Endodermal cell (in vitro differentiated cells): Measurements from ENCODE around the gene INTS11. TPM values are rescaled to one million over a fixed set of nuclear protein-coding genes. Genes with fewer than 3 reads are reported as not detected.

Experiments used
- DNase-seq: peaks from one replicate; pipeline ENCODE4 v3.0.0-alpha.2; 2017
- H3K27ac ChIP-seq: 2 replicates; pipeline ENCODE4 v1.5.1; 2013; ENCODE audit warnings: mild to moderate bottlenecking, low read depth, low read length, moderate library complexity
- H3K27me3 ChIP-seq: 2 replicates; pipeline ENCODE4 v1.6.1; 2013; ENCODE audit warnings: mild to moderate bottlenecking, low read length, moderate library complexity; ENCODE audit not compliant: insufficient read depth, control insufficient read depth, poor library complexity, severe bottlenecking
- H3K36me3 ChIP-seq: 2 replicates; pipeline ENCODE4 v1.7.0; 2013; ENCODE audit warnings: mild to moderate bottlenecking, low read length, moderate library complexity; ENCODE audit not compliant: control insufficient read depth, insufficient read depth
- H3K4me1 ChIP-seq: one replicate; pipeline ENCODE4 v1.7.0; 2013; ENCODE audit warnings: low read length; ENCODE audit not compliant: control insufficient read depth, insufficient read depth
- H3K4me3 ChIP-seq: 2 replicates; pipeline ENCODE4 v1.5.1; 2013; ENCODE audit warnings: mild to moderate bottlenecking, low read length, moderate library complexity
- H3K9ac ChIP-seq: 2 replicates; pipeline ENCODE4 v1.6.1; 2013; ENCODE audit warnings: mild to moderate bottlenecking, low read length, moderate library complexity; ENCODE audit not compliant: poor library complexity, severe bottlenecking; ENCODE audit errors: extremely low read depth
- H3K9me3 ChIP-seq: 2 replicates; pipeline ENCODE4 v1.6.1; 2013; ENCODE audit warnings: mild to moderate bottlenecking, low read length, moderate library complexity; ENCODE audit not compliant: control insufficient read depth
- H3K27ac Mint-ChIP-seq: 2 replicates; pipeline ENCODE4 v1.8.0; 2020; ENCODE audit warnings: mixed read lengths
- H3K27me3 Mint-ChIP-seq: 2 replicates; pipeline ENCODE4 v1.8.0; 2021; ENCODE audit warnings: mild to moderate bottlenecking, mixed read lengths; ENCODE audit not compliant: insufficient read depth
- H3K36me3 Mint-ChIP-seq: 2 replicates; pipeline ENCODE4 v1.8.0; 2020; ENCODE audit warnings: low read depth, mixed read lengths
- H3K4me1 Mint-ChIP-seq: 2 replicates; pipeline ENCODE4 v1.8.0; 2020; ENCODE audit warnings: mixed read lengths
- H3K4me3 Mint-ChIP-seq: 2 replicates; pipeline ENCODE4 v1.8.0; 2020; ENCODE audit warnings: mild to moderate bottlenecking, moderate library complexity, mixed read lengths
- H3K9me3 Mint-ChIP-seq: 2 replicates; pipeline ENCODE4 v1.8.0; 2020; ENCODE audit warnings: mild to moderate bottlenecking, mixed read lengths
- WGBS, 2 experiments: methylation state at CpG; one replicate each; pipeline versions ENCODE4 v1.1.5 to v1.1.7; 2013; ENCODE audit warnings: missing lambda C conversion rate in 2 of 2, mixed read lengths in 1 of 2; ENCODE audit not compliant: insufficient coverage in 1 of 2, insufficient read length in 1 of 2; 5-methylcytosine and 5-hydroxymethylcytosine counted together
- total RNA-seq, 2 donors: library from RNA; stranded (reverse); fragmentation: NEBNext Ultra II Directional in 1 of 2; extraction: Animal tissue kit (Norgen Biotek cat#: 25700) in 1 of 2; gene quantifications; 2 replicates in 1 of 2; 3 replicates in 1 of 2; pipeline ENCODE4 v1.2.1, GENCODE V29; 2021
- TF ChIP-seq, protein P1 (sequence below): fragments of 200-600 bp; sonication (generic); conservative IDR thresholded peaks from 2 replicates; pipeline ENCODE4 v1.5.0; 2021; ENCODE audit warnings: antibody characterized with exemption, mild to moderate bottlenecking

The INTS11 gene
- total RNA-seq, 2 donors from 2014 or later = 146 to 153 TPM

- Mint-ChIP-seq H3K4me1 (no peaks in the 10 kb centered on the region), H3K36me3 (no peaks in the 10 kb centered on the region), H3K27ac (no peak overlapping the region), H3K27me3 (no peaks in the 10 kb centered on the region), H3K9me3 (no peaks in the 10 kb centered on the region), H3K4me3 (no peak overlapping the region)
- no peak for DNase-seq
- Histone ChIP-seq H3K36me3 (no peaks in the 10 kb centered on the region), H3K27me3 (no peaks in the 10 kb centered on the region), H3K27ac (no peak overlapping the region), H3K4me1 (no peaks in the 10 kb centered on the region), H3K9me3 (no peaks in the 10 kb centered on the region), H3K9ac (no peak overlapping the region), H3K4me3 (no peak overlapping the region)
- 87 to 89% methylated on average over 14 to 26 of the region's 26 CpGs for WGBS, 2 experiments
- TF ChIP-seq, protein P1, sequence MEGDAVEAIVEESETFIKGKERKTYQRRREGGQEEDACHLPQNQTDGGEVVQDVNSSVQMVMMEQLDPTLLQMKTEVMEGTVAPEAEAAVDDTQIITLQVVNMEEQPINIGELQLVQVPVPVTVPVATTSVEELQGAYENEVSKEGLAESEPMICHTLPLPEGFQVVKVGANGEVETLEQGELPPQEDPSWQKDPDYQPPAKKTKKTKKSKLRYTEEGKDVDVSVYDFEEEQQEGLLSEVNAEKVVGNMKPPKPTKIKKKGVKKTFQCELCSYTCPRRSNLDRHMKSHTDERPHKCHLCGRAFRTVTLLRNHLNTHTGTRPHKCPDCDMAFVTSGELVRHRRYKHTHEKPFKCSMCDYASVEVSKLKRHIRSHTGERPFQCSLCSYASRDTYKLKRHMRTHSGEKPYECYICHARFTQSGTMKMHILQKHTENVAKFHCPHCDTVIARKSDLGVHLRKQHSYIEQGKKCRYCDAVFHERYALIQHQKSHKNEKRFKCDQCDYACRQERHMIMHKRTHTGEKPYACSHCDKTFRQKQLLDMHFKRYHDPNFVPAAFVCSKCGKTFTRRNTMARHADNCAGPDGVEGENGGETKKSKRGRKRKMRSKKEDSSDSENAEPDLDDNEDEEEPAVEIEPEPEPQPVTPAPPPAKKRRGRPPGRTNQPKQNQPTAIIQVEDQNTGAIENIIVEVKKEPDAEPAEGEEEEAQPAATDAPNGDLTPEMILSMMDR = no peak
Measured at GRCh38 chr1:1281533-1282321, 42.7 kb downstream of the INTS11 start.

DNA sequence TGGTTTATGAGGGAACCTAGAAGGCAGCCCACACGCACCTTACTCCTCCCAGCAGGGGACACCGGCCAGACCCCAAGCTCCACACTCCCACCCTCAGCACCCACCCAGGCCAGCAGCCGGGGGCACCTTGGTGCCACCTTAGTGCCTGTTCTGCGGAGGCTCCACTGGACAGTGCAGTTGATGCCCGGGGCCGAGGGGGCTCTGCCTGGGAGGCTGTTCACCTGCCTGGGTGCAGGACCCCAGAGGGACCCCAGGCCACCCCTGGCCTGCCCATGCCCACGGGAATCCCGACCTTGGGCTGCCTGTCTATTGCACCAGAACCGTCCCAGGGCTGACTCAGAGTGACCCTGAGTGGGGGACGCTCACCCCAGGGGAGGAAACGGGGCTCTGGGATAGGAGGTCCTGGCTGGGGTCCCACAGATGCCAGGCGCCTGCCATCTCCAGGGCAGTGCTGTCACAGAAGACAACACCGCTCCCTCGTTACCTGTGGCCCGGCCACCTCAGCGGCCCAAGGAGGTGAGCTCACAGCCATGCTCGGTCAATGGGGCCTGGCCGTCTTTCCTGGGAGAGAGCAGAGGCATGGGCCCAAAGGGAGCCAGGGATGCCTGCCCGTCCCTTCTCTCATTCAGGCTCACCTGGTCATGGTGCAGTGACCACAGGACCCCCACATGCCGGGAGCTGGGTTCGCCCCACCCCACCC lies 43.5 kb downstream of the INTS11 start:
- Mint-ChIP-seq H3K27ac (no peak overlapping the region), H3K9me3 (no peaks in the 10 kb centered on the region), H3K27me3 (no peaks in the 10 kb centered on the region), H3K36me3 (no peaks in the 10 kb centered on the region), H3K4me1 (no peaks in the 10 kb centered on the region), H3K4me3 (no peak overlapping the region)
- no peaks in the 10 kb centered on the region for H3K36me3 ChIP-seq
- WGBS, 2 experiments = 88 to 91% methylated on average over 15 to 21 of the region's 21 CpGs
- no peaks in the 10 kb centered on the region for H3K9me3 ChIP-seq
- no peaks in the 10 kb centered on the region for H3K27me3 ChIP-seq
- no peak overlapping the region for H3K9ac ChIP-seq
- H3K27ac ChIP-seq = no peak overlapping the region
- DNase-seq = no peak
- no peak overlapping the region for H3K4me3 ChIP-seq
- TF ChIP-seq, protein P1 = no peak
- no peaks in the 10 kb centered on the region for H3K4me1 ChIP-seq

GRCh38 chr1:1279028-1279427 lies 45.4 kb downstream of the INTS11 start:
- DNase-seq = no peak
- no peaks in the 10 kb centered on the region for H3K36me3 Mint-ChIP-seq
- WGBS, 2 experiments = 94 to 97% methylated on average over 8 to 16 of the region's 17 CpGs
- peaks cover 3% of the 10 kb centered on the region for H3K27me3 Mint-ChIP-seq
- Histone ChIP-seq H3K9ac (no peak overlapping the region), H3K27ac (no peak overlapping the region), H3K27me3 (no peaks in the 10 kb centered on the region), H3K36me3 (no peaks in the 10 kb centered on the region), H3K4me1 (peaks cover 5% of the 10 kb centered on the region), H3K4me3 (no peak overlapping the region), H3K9me3 (no peaks in the 10 kb centered on the region)
- H3K4me1 Mint-ChIP-seq = peaks cover 2% of the 10 kb centered on the region
- TF ChIP-seq, protein P1 = no peak
- no peak overlapping the region for H3K4me3 Mint-ChIP-seq
- H3K27ac Mint-ChIP-seq = no peak overlapping the region
- no peaks in the 10 kb centered on the region for H3K9me3 Mint-ChIP-seq
